IMR-90 (cell line): ENCODE results near the gene AKR1E2. TPM values are rescaled to one million over a fixed set of nuclear protein-coding genes. Genes with fewer than 3 reads are reported as not detected.

Experiments
- ATAC-seq: fragments of 200-7000 bp; cut with Tn5 transposase; 2 replicates; pipeline ENCODE4 v1.9.1; 2020; ENCODE audit warnings: low read depth, mild to moderate bottlenecking, moderate library complexity
- BruUV-seq: library from RNA; stranded (reverse); fragments of 400-500 nt; replicated peaks from 2 replicates; lab custom pipeline; 2021; lab: Mats Ljungman, UMichigan
- CTCF ChIA-PET: fragments of 300-600 bp; formaldehyde crosslinking; extraction: SDS; loops from one replicate; lab custom pipeline; 2021; ENCODE audit warnings: antibody characterized with exemption; lab: Yijun Ruan, JAX
- POLR2A ChIA-PET: fragments of 300-600 bp; sonication (Branson Sonifier 250); formaldehyde crosslinking; loops from one replicate; lab custom pipeline; 2022; ENCODE audit warnings: antibody characterized with exemption; ENCODE audit not compliant: unreplicated experiment; lab: Charles Lee
- DNase-seq: peaks from one replicate; pipeline ENCODE4 v3.0.0; 2013
- H2AFZ ChIP-seq: replicated peaks from 2 replicates; pipeline ENCODE3; 2013; ENCODE audit warnings: low read length, mild to moderate bottlenecking; ENCODE audit not compliant: poor library complexity
- H2AK5ac ChIP-seq: 2 replicates; pipeline ENCODE4 v1.6.1; 2013; ENCODE audit warnings: low read depth, low read length, inconsistent platforms
- H2AK9ac ChIP-seq: replicated peaks from 2 replicates; pipeline ENCODE3; 2013; ENCODE audit warnings: mild to moderate bottlenecking, low read depth, low read length, moderate library complexity; ENCODE audit not compliant: poor library complexity
- H2BK120ac ChIP-seq: 2 replicates; pipeline ENCODE4 v1.6.1; 2013; ENCODE audit warnings: low read depth, low read length, inconsistent platforms
- H2BK15ac ChIP-seq: 3 replicates; pipeline ENCODE4 v1.6.1; 2013; ENCODE audit warnings: low read depth, low read length, inconsistent platforms
- H2BK20ac ChIP-seq: 2 replicates; pipeline ENCODE4 v1.6.1; 2013; ENCODE audit warnings: low read depth, mild to moderate bottlenecking, inconsistent platforms, low read length, moderate library complexity
- H2BK5ac ChIP-seq: 2 replicates; pipeline ENCODE4 v1.6.1; 2013; ENCODE audit warnings: mild to moderate bottlenecking, low read depth, low read length, inconsistent platforms; ENCODE audit not compliant: poor library complexity, severe bottlenecking
- H3K14ac ChIP-seq: replicated peaks from 2 replicates; pipeline ENCODE4 v1.6.1; 2013; ENCODE audit warnings: low read depth, low read length, inconsistent platforms
- H3K18ac ChIP-seq: 2 replicates; pipeline ENCODE4 v1.6.1; 2013; ENCODE audit warnings: low read depth, low read length, control low read depth
- H3K23ac ChIP-seq: 2 replicates; pipeline ENCODE4 v1.6.1; 2013; ENCODE audit warnings: low read depth, low read length, inconsistent platforms
- H3K27ac ChIP-seq: 2 replicates; pipeline ENCODE4 v1.5.1; 2013; ENCODE audit warnings: mild to moderate bottlenecking, control low read depth, low read length; ENCODE audit not compliant: insufficient read depth
- H3K27me3 ChIP-seq: 2 replicates; pipeline ENCODE4 v1.6.1; 2013; ENCODE audit warnings: low read length; ENCODE audit not compliant: control insufficient read depth, insufficient read depth
- H3K36me3 ChIP-seq: 2 replicates; pipeline ENCODE4 v1.6.1; 2013; ENCODE audit warnings: low read length, mixed read lengths; ENCODE audit not compliant: control insufficient read depth, insufficient read depth
- H3K4ac ChIP-seq: 2 replicates; pipeline ENCODE4 v1.6.1; 2013; ENCODE audit warnings: low read depth, low read length, inconsistent platforms
- H3K4me1 ChIP-seq: 2 replicates; pipeline ENCODE4 v1.6.1; 2013; ENCODE audit warnings: low read length, mixed read lengths; ENCODE audit not compliant: control insufficient read depth, insufficient read depth
- H3K4me2 ChIP-seq: 2 replicates; pipeline ENCODE4 v1.6.1; 2013; ENCODE audit warnings: low read depth, mild to moderate bottlenecking, control low read depth, low read length, moderate library complexity
- H3K4me3 ChIP-seq: 2 replicates; pipeline ENCODE4 v1.5.1; 2013; ENCODE audit warnings: low read depth, mild to moderate bottlenecking, control low read depth, low read length, moderate library complexity; ENCODE audit not compliant: insufficient read depth
- H3K56ac ChIP-seq: 2 replicates; pipeline ENCODE4 v1.6.1; 2013; ENCODE audit warnings: low read length, inconsistent platforms; ENCODE audit not compliant: insufficient read depth; ENCODE audit errors: extremely low read depth
- H3K79me1 ChIP-seq, 2 experiments: 2 replicates each; pipeline ENCODE4 v1.6.1; 2013; ENCODE audit warnings: low read length in 2 of 2, inconsistent platforms in 1 of 2, low read depth in 1 of 2
- H3K9ac ChIP-seq: 2 replicates; pipeline ENCODE4 v1.6.1; 2013; ENCODE audit warnings: low read depth, low read length, control low read depth
- H3K9me1 ChIP-seq: 2 replicates; pipeline ENCODE4 v1.6.1; 2013; ENCODE audit warnings: low read length, inconsistent platforms; ENCODE audit not compliant: insufficient read depth
- H3K9me3 ChIP-seq: 2 replicates; pipeline ENCODE4 v1.6.1; 2013; ENCODE audit warnings: low read length; ENCODE audit not compliant: control insufficient read depth, insufficient read depth
- H4K20me1 ChIP-seq: 2 replicates; pipeline ENCODE4 v1.6.1; 2013; ENCODE audit warnings: low read length, inconsistent platforms; ENCODE audit not compliant: insufficient read depth
- H4K5ac ChIP-seq: 2 replicates; pipeline ENCODE4 v1.6.1; 2013; ENCODE audit warnings: mild to moderate bottlenecking, low read depth, low read length, control low read depth
- H4K8ac ChIP-seq, 2 experiments: 2 replicates each; pipeline ENCODE4 v1.6.1; 2013; ENCODE audit warnings: low read depth in 2 of 2, low read length in 2 of 2, control low read depth in 1 of 2, inconsistent platforms in 1 of 2
- H4K91ac ChIP-seq: 2 replicates; pipeline ENCODE4 v1.6.1; 2013; ENCODE audit warnings: low read depth, low read length, inconsistent platforms; ENCODE audit not compliant: insufficient read depth
- BHLHE40 ChIP-seq: fragments of 150-350 bp; IDR thresholded peaks from 2 replicates; pipeline ENCODE4 v1.6.1; 2016; ENCODE audit warnings: mild to moderate bottlenecking, low read depth, low read length
- CHD1 ChIP-seq: IDR thresholded peaks from 2 replicates; pipeline ENCODE4 v1.6.1; 2012; ENCODE audit warnings: low read depth, low read length, improper control_type of control experiment
- ELK1 ChIP-seq: fragments of 150-350 bp; IDR thresholded peaks from 2 replicates; pipeline ENCODE4 v1.6.1; 2016; ENCODE audit warnings: low read depth, mild to moderate bottlenecking, low read length, moderate library complexity, borderline replicate concordance
- FOS ChIP-seq: fragments of 150-350 bp; IDR thresholded peaks from 2 replicates; pipeline ENCODE4 v1.6.1; 2016; ENCODE audit warnings: low read depth, low read length
- MAZ ChIP-seq: IDR thresholded peaks from 2 replicates; pipeline ENCODE4 v1.6.1; 2012; ENCODE audit warnings: low read depth, mild to moderate bottlenecking, low read length, improper control_type of control experiment, moderate library complexity, borderline replicate concordance
- POLR2A ChIP-seq: IDR thresholded peaks from 2 replicates; pipeline ENCODE4 v1.6.1; 2012; ENCODE audit warnings: mild to moderate bottlenecking, low read depth, low read length
- RAD21 ChIP-seq: IDR thresholded peaks from 2 replicates; pipeline ENCODE4 v1.6.1; 2012; ENCODE audit warnings: low read length, improper control_type of control experiment
- WGBS, 2 experiments: methylation state at CpG; one replicate each; pipeline versions ENCODE4 v1.1.5 to v1.1.7; 2013; ENCODE audit warnings: missing lambda C conversion rate in 2 of 2; ENCODE audit not compliant: insufficient read length in 1 of 2; ENCODE audit errors: extremely low coverage in 2 of 2; 5-methylcytosine and 5-hydroxymethylcytosine counted together
- dilution Hi-C: fragments of 300-500 bp; cut with HindIII; formaldehyde crosslinking; loops from one replicate; pipeline ENCODE4 v1.14.3; 2018; ENCODE audit warnings: low sequenced_read_pairs; ENCODE audit not compliant: unreplicated experiment
- in situ Hi-C: fragments of 300-500 bp; cut with MboI; formaldehyde crosslinking; loops from 3 replicates; pipeline ENCODE4 v1.14.3; 2019; ENCODE audit warnings: low sequenced_read_pairs, inconsistent platforms, mixed read lengths
- intact Hi-C: fragments of 100-400 bp; cut with micrococcal nuclease; formaldehyde crosslinking; loops from 2 replicates; pipeline ENCODE4 v1.10.0; 2022
- polyA plus RNA-seq, 3 experiments: library from polyadenylated mRNA; depleted of rRNA; stranded (reverse); fragments of >200 nt; gene quantifications; 2 replicates each; pipeline ENCODE4 v1.2.3, GENCODE V29; 2012; ENCODE audit warnings: low replicate concordance in 1 of 3
- total RNA-seq: library from RNA; depleted of rRNA; stranded (reverse); fragments of >200 nt; gene quantifications from 2 replicates; pipeline ENCODE4 v1.2.3, GENCODE V29; 2012

AKR1E2 gene
- total and polyA plus RNA-seq, 2 of the 4 experiments (the other 2 are of a cell fraction) = 1.2 to 3.4 TPM

GRCh38 chr10:4781955-4782354, 44.1 kb upstream of the AKR1E2 start:
- Histone ChIP-seq H4K20me1 (no peaks in the 10 kb centered on the region), H2AK5ac (no peak overlapping the region; the same call in none of the 2 replicates), H3K4me2 (no peak overlapping the region), H4K91ac (no peak overlapping the region), H4K5ac (no peak overlapping the region), H4K8ac (no peak overlapping the region), H3K14ac (0 out of 2 replicates have a peak overlapping the region, but pooled peaks have one; percentile 48), H3K27me3 (no peaks in the 10 kb centered on the region), H3K9me1 (peaks cover 4% of the 10 kb centered on the region; the same call in 1 of the 2 replicates), H3K36me3 (no peaks in the 10 kb centered on the region), H3K4me1 (peaks cover 3% of the 10 kb centered on the region), H3K9ac (no peak overlapping the region), H3K79me1 (no peaks in the 10 kb centered on the region), H2BK20ac (0 out of 2 replicates have a peak overlapping the region, but pooled peaks have one; percentile 20), H2AK9ac (no peak overlapping the region), H2BK15ac (peak overlapping the region; percentile 66; the same call in 1 of the 3 replicates), H3K23ac (no peak overlapping the region), H3K56ac (no peak overlapping the region), H2AFZ (peak overlapping the region; percentile 24), H3K4me3 (no peak overlapping the region), H3K18ac (no peak overlapping the region), H3K9me3 (no peaks in the 10 kb centered on the region), H3K27ac (no peak overlapping the region), H3K4ac (no peak overlapping the region), H2BK120ac (peak overlapping the region; percentile 30; the same call in 1 of the 2 replicates), H2BK5ac (no peak overlapping the region)
- CTCF ChIA-PET = interaction anchor here (1.0 to 1.1 kb wide), 2 partner anchors 8 to 16 kb away, joined by 3 to 4 read pairs; no protein-coding TSS in a partner anchor
- dilution Hi-C loops (no loop called here), intact Hi-C loops (no loop called here), in situ Hi-C loops (no loop called here)
- POLR2A ChIA-PET = no interaction called here
- TF ChIP-seq ELK1 = no peak
- no peak for TF ChIP-seq POLR2A
- TF ChIP-seq BHLHE40 = no peak
- TF ChIP-seq MAZ = no peak
- TF ChIP-seq RAD21 = no peak
- no peak for TF ChIP-seq CHD1
- TF ChIP-seq FOS = no peak
- WGBS, 2 experiments = 80% methylated on average over 1 of the region's 3 CpGs; no CpG with 5 or more reads in 1 of the 2 experiments
- BruUV-seq = no TSS peak
- no peak for ATAC-seq
- no peak for DNase-seq
